A549 (cell line): ENCODE measurements around the gene TM4SF1. TPM values are rescaled to one million over a fixed set of nuclear protein-coding genes. Genes with fewer than 3 reads are reported as not detected.

Experiments used
- ATAC-seq, 2 experiments: fragments of 200-7000 bp in 1 of 2; fragments of >200 bp in 1 of 2; cut with Nextera tagmentation in 1 of 2; cut with Tn5 transposase in 1 of 2; 3 replicates each; pipeline versions ENCODE4 v1.8.0 to v1.9.1; 2018 to 2020; ENCODE audit warnings: mild to moderate bottlenecking in 1 of 2, moderate library complexity in 1 of 2
- CTCF ChIA-PET: fragments of 300-600 bp; sonication (Branson Sonifier 250); formaldehyde crosslinking; extraction: SDS; loops from one replicate; lab custom pipeline; 2021; ENCODE audit warnings: antibody characterized with exemption, inconsistent platforms; lab: Yijun Ruan, JAX
- POLR2A ChIA-PET: fragments of 350-600 bp; formaldehyde crosslinking; extraction: SDS; loops from one replicate; lab custom pipeline; 2021; ENCODE audit warnings: antibody characterized with exemption, inconsistent platforms; lab: Yijun Ruan, JAX
- DNase-seq, 2 experiments: peaks; one replicate each; pipeline versions ENCODE4 v3.0.0 to v3.0.0-alpha.2; 2011 to 2016; ENCODE audit warnings: low read depth in 1 of 2, low spot score in 1 of 2
- FAIRE-seq: peaks from 2 replicates; lab custom pipeline; 2011; peaks lifted over from hg19 to GRCh38; lab: Jason Lieb, UNC
- H3K27ac ChIP-seq, 2 experiments: fragments of >200 bp; sonication (Bioruptor Twin); formaldehyde crosslinking; 3 replicates each; pipeline ENCODE4 v1.5.1; 2016 to 2017
- H3K4me1 ChIP-seq: fragments of >200 bp; sonication (Bioruptor Twin); formaldehyde crosslinking; 3 replicates; pipeline ENCODE4 v1.6.1; 2016
- H3K4me2 ChIP-seq: fragments of >200 bp; sonication (Bioruptor Twin); formaldehyde crosslinking; 3 replicates; pipeline ENCODE4 v1.6.1; 2016
- H3K4me3 ChIP-seq: fragments of >200 bp; sonication (Bioruptor Twin); formaldehyde crosslinking; 3 replicates; pipeline ENCODE4 v1.5.1; 2016
- H3K9me3 ChIP-seq: fragments of >200 bp; sonication (Bioruptor Twin); formaldehyde crosslinking; 3 replicates; pipeline ENCODE4 v1.6.1; 2016
- CEBPB ChIP-seq, 2 experiments: fragments of >200 bp in 1 of 2; sonication (Bioruptor Twin) in 1 of 2; formaldehyde crosslinking in 1 of 2; IDR thresholded peaks; 2 replicates each; pipeline ENCODE4 v1.6.1; 2012 to 2016
- ESRRA ChIP-seq: fragments of 150-350 bp; IDR thresholded peaks from 2 replicates; pipeline ENCODE4 v1.6.1; 2014; ENCODE audit warnings: mild to moderate bottlenecking, low read length, borderline replicate concordance
- HDAC2 ChIP-seq: fragments of 200-600 bp; sonication (generic); IDR thresholded peaks from 2 replicates; pipeline ENCODE4 v1.6.1; 2016
- JUNB ChIP-seq: fragments of >200 bp; sonication (Bioruptor Twin); formaldehyde crosslinking; IDR thresholded peaks from 2 replicates; pipeline ENCODE4 v1.6.1; 2016
- KDM1A ChIP-seq: fragments of 200-600 bp; sonication (generic); IDR thresholded peaks from 2 replicates; pipeline ENCODE4 v1.6.1; 2016; ENCODE audit warnings: low read depth, mild to moderate bottlenecking
- KDM5A ChIP-seq: fragments of 200-600 bp; sonication (generic); IDR thresholded peaks from 2 replicates; pipeline ENCODE4 v1.6.1; 2016; ENCODE audit warnings: antibody characterized with exemption, mild to moderate bottlenecking
- NPAS2 ChIP-seq: fragments of 250-450 bp; sonication (Bioruptor Pico); IDR thresholded peaks from 2 replicates; pipeline ENCODE4 v1.8.0; 2022; ENCODE audit warnings: mild to moderate bottlenecking, moderate library complexity, borderline replicate concordance
- NR3C1 ChIP-seq: fragments of >200 bp; sonication (Bioruptor Twin); formaldehyde crosslinking; IDR thresholded peaks from 3 replicates; pipeline ENCODE4 v1.6.1; 2017
- POLR2A ChIP-seq: IDR thresholded peaks from 2 replicates; pipeline ENCODE4 v1.6.1; 2012; ENCODE audit warnings: mild to moderate bottlenecking, low read length
- RARB ChIP-seq: fragments of 250-450 bp; sonication (Bioruptor Pico); IDR thresholded peaks from 2 replicates; pipeline ENCODE4 v1.8.0; 2021; ENCODE audit warnings: mild to moderate bottlenecking, moderate library complexity
- RNF2 ChIP-seq: fragments of 200-600 bp; sonication (generic); IDR thresholded peaks from 2 replicates; pipeline ENCODE4 v1.6.1; 2016; ENCODE audit warnings: low read depth, mild to moderate bottlenecking, antibody characterized with exemption, moderate library complexity, borderline replicate concordance
- TP53 ChIP-seq: fragments of 250-450 bp; sonication (Bioruptor Pico); IDR thresholded peaks from 2 replicates; pipeline ENCODE4 v1.5.0; 2021; ENCODE audit warnings: mild to moderate bottlenecking, moderate library complexity
- ZC3H11A ChIP-seq: fragments of 450-650 bp; IDR thresholded peaks from 2 replicates; pipeline ENCODE4 v1.6.1; 2014; ENCODE audit warnings: antibody characterized with exemption, mild to moderate bottlenecking
- ZFP36 ChIP-seq: fragments of 450-650 bp; IDR thresholded peaks from 2 replicates; pipeline ENCODE4 v1.6.1; 2014; ENCODE audit warnings: borderline replicate concordance; ENCODE audit not compliant: partially characterized antibody
- WGBS: methylation state at CpG from one replicate; pipeline ENCODE4 v1.1.6; 2017; ENCODE audit errors: missing lambda C conversion rate; 5-methylcytosine and 5-hydroxymethylcytosine counted together
- polyA plus RNA-seq, 4 experiments: library from polyadenylated mRNA; depleted of rRNA in 3 of 4; stranded (reverse); fragments of >200 nt; fragmentation: RNase III in 1 of 4; extraction: RNeasy Plus Mini Kit Qiagen cat#74134 plus additional on column Dnase treatment in 1 of 4; gene quantifications; 2 replicates in 3 of 4; 3 replicates in 1 of 4; pipeline ENCODE4 v1.2.3, GENCODE V29; 2011 to 2017
- TF ChIP-seq, protein P1 (sequence below): fragments of 250-450 bp; sonication (Bioruptor Pico); IDR thresholded peaks from 2 replicates; pipeline ENCODE4 v1.5.0; 2021; ENCODE audit warnings: mild to moderate bottlenecking, moderate library complexity, borderline replicate concordance
- TF ChIP-seq, protein P2 (sequence below): fragments of 250-450 bp; sonication (Bioruptor Pico); IDR thresholded peaks from 2 replicates; pipeline ENCODE4 v1.5.0; 2020; ENCODE audit warnings: low read depth, mild to moderate bottlenecking, moderate library complexity
- TF ChIP-seq, protein P3 (sequence below): fragments of >200 bp; sonication (Bioruptor Twin); formaldehyde crosslinking; IDR thresholded peaks from 3 replicates; pipeline ENCODE4 v1.6.1; 2016
- TF ChIP-seq, protein P4 (sequence below): fragments of 150-350 bp; IDR thresholded peaks from 2 replicates; pipeline ENCODE4 v1.6.1; 2014; ENCODE audit warnings: low read depth, mild to moderate bottlenecking, low read length

TM4SF1 gene
- polyA plus RNA-seq, 2 of the 4 experiments (the other 2 are of a cell fraction) = 828 to 1,208 TPM

DNA sequence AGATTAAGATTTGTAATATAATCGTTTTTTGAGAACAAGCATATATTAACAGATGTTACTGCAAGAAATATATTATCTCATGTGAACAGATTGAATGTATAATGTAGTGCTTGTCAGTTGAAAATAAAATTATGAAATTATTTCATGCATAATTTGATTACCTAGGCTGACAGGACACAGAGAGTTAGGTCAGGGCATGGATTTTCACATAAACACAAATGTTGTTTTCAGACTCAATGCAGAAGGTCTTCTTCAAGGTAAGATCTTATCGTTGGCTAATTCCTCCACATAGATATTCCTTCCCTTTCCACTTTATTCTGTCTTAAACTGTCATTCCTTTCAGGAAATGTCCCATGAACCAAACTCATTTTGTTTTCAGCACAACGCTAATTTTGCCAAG lies 20.1 kb upstream of the TM4SF1 start:
- WGBS = 58% methylated on average over 3 of the region's 3 CpGs
- H3K4me1 ChIP-seq = peaks cover 78% of the 10 kb centered on the region
- no peak for TF ChIP-seq ZFP36
- TF ChIP-seq NPAS2 (CRISPR knock-in tag) = no peak
- TF ChIP-seq NR3C1 = no peak
- no peak for TF ChIP-seq RNF2
- TF ChIP-seq JUNB = no peak
- TF ChIP-seq, protein P1, sequence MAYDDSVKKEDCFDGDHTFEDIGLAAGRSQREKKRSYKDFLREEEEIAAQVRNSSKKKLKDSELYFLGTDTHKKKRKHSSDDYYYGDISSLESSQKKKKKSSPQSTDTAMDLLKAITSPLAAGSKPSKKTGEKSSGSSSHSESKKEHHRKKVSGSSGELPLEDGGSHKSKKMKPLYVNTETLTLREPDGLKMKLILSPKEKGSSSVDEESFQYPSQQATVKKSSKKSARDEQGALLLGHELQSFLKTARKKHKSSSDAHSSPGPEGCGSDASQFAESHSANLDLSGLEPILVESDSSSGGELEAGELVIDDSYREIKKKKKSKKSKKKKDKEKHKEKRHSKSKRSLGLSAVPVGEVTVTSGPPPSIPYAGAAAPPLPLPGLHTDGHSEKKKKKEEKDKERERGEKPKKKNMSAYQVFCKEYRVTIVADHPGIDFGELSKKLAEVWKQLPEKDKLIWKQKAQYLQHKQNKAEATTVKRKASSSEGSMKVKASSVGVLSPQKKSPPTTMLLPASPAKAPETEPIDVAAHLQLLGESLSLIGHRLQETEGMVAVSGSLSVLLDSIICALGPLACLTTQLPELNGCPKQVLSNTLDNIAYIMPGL (CRISPR knock-in tag) = no peak
- TF ChIP-seq, protein P2, sequence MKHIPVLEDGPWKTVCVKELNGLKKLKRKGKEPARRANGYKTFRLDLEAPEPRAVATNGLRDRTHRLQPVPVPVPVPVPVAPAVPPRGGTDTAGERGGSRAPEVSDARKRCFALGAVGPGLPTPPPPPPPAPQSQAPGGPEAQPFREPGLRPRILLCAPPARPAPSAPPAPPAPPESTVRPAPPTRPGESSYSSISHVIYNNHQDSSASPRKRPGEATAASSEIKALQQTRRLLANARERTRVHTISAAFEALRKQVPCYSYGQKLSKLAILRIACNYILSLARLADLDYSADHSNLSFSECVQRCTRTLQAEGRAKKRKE = no peak
- TF ChIP-seq CEBPB (IDR thresholded peaks at IDR 0.05) = no peak
- TF ChIP-seq TP53 = no peak
- TF ChIP-seq POLR2A = no peak
- TF ChIP-seq RARB (CRISPR knock-in tag) = no peak
- TF ChIP-seq, protein P3, sequence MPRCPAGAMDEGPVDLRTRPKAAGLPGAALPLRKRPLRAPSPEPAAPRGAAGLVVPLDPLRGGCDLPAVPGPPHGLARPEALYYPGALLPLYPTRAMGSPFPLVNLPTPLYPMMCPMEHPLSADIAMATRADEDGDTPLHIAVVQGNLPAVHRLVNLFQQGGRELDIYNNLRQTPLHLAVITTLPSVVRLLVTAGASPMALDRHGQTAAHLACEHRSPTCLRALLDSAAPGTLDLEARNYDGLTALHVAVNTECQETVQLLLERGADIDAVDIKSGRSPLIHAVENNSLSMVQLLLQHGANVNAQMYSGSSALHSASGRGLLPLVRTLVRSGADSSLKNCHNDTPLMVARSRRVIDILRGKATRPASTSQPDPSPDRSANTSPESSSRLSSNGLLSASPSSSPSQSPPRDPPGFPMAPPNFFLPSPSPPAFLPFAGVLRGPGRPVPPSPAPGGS = no peak
- TF ChIP-seq KDM1A = no peak
- TF ChIP-seq, protein P4, sequence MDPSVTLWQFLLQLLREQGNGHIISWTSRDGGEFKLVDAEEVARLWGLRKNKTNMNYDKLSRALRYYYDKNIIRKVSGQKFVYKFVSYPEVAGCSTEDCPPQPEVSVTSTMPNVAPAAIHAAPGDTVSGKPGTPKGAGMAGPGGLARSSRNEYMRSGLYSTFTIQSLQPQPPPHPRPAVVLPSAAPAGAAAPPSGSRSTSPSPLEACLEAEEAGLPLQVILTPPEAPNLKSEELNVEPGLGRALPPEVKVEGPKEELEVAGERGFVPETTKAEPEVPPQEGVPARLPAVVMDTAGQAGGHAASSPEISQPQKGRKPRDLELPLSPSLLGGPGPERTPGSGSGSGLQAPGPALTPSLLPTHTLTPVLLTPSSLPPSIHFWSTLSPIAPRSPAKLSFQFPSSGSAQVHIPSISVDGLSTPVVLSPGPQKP = no peak
- TF ChIP-seq, all 56 proteins: peak for 0
- POLR2A ChIA-PET = no interaction called here
- CTCF ChIA-PET = interaction anchor here (2.2 kb wide), 1 partner anchor 82 kb away, joined by 21 read pairs; no protein-coding TSS in a partner anchor
- Histone ChIP-seq H3K9me3 (peaks cover 4% of the 10 kb centered on the region; the same call in 2 of the 3 replicates), H3K4me2 (no peak overlapping the region), H3K27ac (peak overlapping the region in 1 of 2 experiments; percentile 8; a peak in 2 of 6 replicates), H3K4me3 (no peak overlapping the region)
- FAIRE-seq (peak; percentile 95), DNase-seq (no peak), ATAC-seq (no peak)

DNA sequence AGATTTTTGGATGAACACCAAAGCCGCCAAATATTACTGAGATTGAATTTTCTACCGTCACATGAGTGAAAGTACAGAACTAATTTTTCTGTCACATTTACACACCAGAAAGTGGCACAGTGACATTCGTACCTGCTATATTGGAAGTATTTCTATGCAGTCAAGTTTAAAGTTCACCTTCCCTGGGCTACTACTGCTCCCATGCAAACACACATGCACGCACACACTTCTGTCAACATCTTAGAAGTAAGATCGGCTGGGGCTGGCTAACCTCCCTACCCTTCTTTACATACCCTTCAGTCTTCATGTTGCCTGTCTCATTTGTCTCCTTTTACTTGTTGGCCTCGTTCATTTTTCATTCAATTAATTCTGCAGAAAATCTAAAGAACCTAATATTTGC lies 19.0 kb upstream of the TM4SF1 start:
- no peak for FAIRE-seq
- WGBS = 91% methylated on average over 6 of the region's 6 CpGs
- no peak for TF ChIP-seq HDAC2
- no peak for TF ChIP-seq KDM5A
- TF ChIP-seq ZC3H11A = no peak
- TF ChIP-seq ESRRA = no peak
- Histone ChIP-seq H3K27ac (peak overlapping the region; percentile 55 to 73), H3K4me2 (no peak overlapping the region; the same call in 2 of the 3 replicates), H3K4me1 (peaks cover 70% of the 10 kb centered on the region), H3K9me3 (no peaks in the 10 kb centered on the region), H3K4me3 (no peak overlapping the region)
- ChIA-PET POLR2A (no interaction called here), CTCF (interaction anchor here (0.9 to 1.0 kb wide), 2 partner anchors 9 to 84 kb away, joined by 3 to 11 read pairs; no protein-coding TSS in a partner anchor)
- DNase-seq = no peak
- no peak for ATAC-seq
